A673 (cell line): ENCODE data around the gene SP6. TPM values are rescaled to one million over a fixed set of nuclear protein-coding genes. Genes with fewer than 3 reads are reported as not detected.

Experiments
- BruUV-seq: library from RNA; stranded (reverse); fragments of 400-500 nt; replicated peaks from 2 replicates; lab custom pipeline; 2021; lab: Mats Ljungman, UMichigan
- CTCF ChIA-PET: fragments of 300-600 bp; sonication (Branson Sonifier 250); formaldehyde crosslinking; loops from one replicate; lab custom pipeline; 2022; ENCODE audit warnings: antibody characterized with exemption; lab: Charles Lee
- POLR2A ChIA-PET: fragments of 300-600 bp; sonication (Branson Sonifier 250); formaldehyde crosslinking; loops from one replicate; lab custom pipeline; 2022; ENCODE audit warnings: antibody characterized with exemption; ENCODE audit not compliant: low non-redundant PET; lab: Charles Lee
- DNase-seq: peaks from one replicate; pipeline ENCODE4 v3.0.0-alpha.2; 2015; ENCODE audit warnings: low spot score
- H3K27ac ChIP-seq: fragments of 200-600 bp; sonication (generic); 2 replicates; pipeline ENCODE4 v1.5.1; 2016; ENCODE audit warnings: mixed run types, low read depth, mild to moderate bottlenecking, mixed read lengths, antibody characterized with exemption, low read length; ENCODE audit not compliant: poor library complexity, severe bottlenecking
- H3K27me3 ChIP-seq: fragments of 200-600 bp; sonication (generic); replicated peaks from 2 replicates; pipeline ENCODE4 v1.6.1; 2017; ENCODE audit warnings: mixed run types, low read depth, mild to moderate bottlenecking, mixed read lengths, antibody characterized with exemption, low read length; ENCODE audit not compliant: insufficient read depth, poor library complexity
- H3K36me3 ChIP-seq: fragments of 200-600 bp; sonication (generic); 2 replicates; pipeline ENCODE4 v1.6.1; 2016; ENCODE audit warnings: mixed run types, mild to moderate bottlenecking, mixed read lengths, antibody characterized with exemption, low read length; ENCODE audit not compliant: insufficient read depth, poor library complexity, severe bottlenecking
- H3K4me1 ChIP-seq: fragments of 200-600 bp; sonication (generic); 2 replicates; pipeline ENCODE4 v1.6.1; 2017; ENCODE audit warnings: mixed run types, mild to moderate bottlenecking, mixed read lengths, antibody characterized with exemption, low read length; ENCODE audit not compliant: insufficient read depth, poor library complexity, severe bottlenecking
- H3K4me3 ChIP-seq: fragments of 200-600 bp; sonication (generic); 2 replicates; pipeline ENCODE4 v1.5.1; 2016; ENCODE audit warnings: low read depth, mixed run types, mild to moderate bottlenecking, mixed read lengths, low read length; ENCODE audit not compliant: poor library complexity, severe bottlenecking
- H3K9me3 ChIP-seq: fragments of 200-600 bp; sonication (generic); 2 replicates; pipeline ENCODE4 v1.6.1; 2016; ENCODE audit warnings: mixed run types, low read depth, mild to moderate bottlenecking, mixed read lengths, antibody characterized with exemption, low read length; ENCODE audit not compliant: poor library complexity, severe bottlenecking
- EZH2 ChIP-seq: fragments of 200-600 bp; sonication (generic); IDR thresholded peaks from 2 replicates; pipeline ENCODE4 v1.6.1; 2017; ENCODE audit warnings: borderline replicate concordance, low read depth, mild to moderate bottlenecking, mixed read lengths, antibody characterized with exemption, low read length; ENCODE audit not compliant: poor library complexity, severe bottlenecking
- intact Hi-C: fragments of 100-400 bp; cut with micrococcal nuclease; formaldehyde crosslinking; loops from one replicate; pipeline ENCODE4 v1.10.0; 2022; ENCODE audit not compliant: unreplicated experiment
- total RNA-seq: library from RNA; stranded (reverse); gene quantifications from 2 replicates; pipeline ENCODE4 v1.2.3, GENCODE V29; 2021
- TF ChIP-seq, protein P1 (sequence below): fragments of 300-800, 200-600 bp; sonication (generic); conservative IDR thresholded peaks from 2 replicates; pipeline ENCODE4 v1.5.1; 2017; ENCODE audit warnings: low read depth, mild to moderate bottlenecking, antibody characterized with exemption, low read length, moderate library complexity, mixed read lengths

SP6 gene
- total RNA-seq, 1 experiment from 2014 or later: 0.15 TPM

- POLR2A ChIA-PET: no interaction called here
- no peak overlapping the region for H3K27ac ChIP-seq
- BruUV-seq: no TSS peak
- intact Hi-C loops: no loop called here
- no peaks in the 10 kb centered on the region for H3K27me3 ChIP-seq
- H3K9me3 ChIP-seq: no peaks in the 10 kb centered on the region
- no peak for TF ChIP-seq EZH2
- TF ChIP-seq, protein P1, sequence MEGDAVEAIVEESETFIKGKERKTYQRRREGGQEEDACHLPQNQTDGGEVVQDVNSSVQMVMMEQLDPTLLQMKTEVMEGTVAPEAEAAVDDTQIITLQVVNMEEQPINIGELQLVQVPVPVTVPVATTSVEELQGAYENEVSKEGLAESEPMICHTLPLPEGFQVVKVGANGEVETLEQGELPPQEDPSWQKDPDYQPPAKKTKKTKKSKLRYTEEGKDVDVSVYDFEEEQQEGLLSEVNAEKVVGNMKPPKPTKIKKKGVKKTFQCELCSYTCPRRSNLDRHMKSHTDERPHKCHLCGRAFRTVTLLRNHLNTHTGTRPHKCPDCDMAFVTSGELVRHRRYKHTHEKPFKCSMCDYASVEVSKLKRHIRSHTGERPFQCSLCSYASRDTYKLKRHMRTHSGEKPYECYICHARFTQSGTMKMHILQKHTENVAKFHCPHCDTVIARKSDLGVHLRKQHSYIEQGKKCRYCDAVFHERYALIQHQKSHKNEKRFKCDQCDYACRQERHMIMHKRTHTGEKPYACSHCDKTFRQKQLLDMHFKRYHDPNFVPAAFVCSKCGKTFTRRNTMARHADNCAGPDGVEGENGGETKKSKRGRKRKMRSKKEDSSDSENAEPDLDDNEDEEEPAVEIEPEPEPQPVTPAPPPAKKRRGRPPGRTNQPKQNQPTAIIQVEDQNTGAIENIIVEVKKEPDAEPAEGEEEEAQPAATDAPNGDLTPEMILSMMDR: no peak
- DNase-seq: no peak
- peaks cover 7% of the 10 kb centered on the region for H3K4me1 ChIP-seq
- CTCF ChIA-PET: no interaction called here
- H3K36me3 ChIP-seq: no peaks in the 10 kb centered on the region
- H3K4me3 ChIP-seq: peak overlapping the region; percentile 60
Observed at GRCh38 chr17:47820033-47820789, 30.8 kb downstream of the SP6 start.

GRCh38 chr17:47819475-47819874, 31.5 kb downstream of the SP6 start:
- Histone ChIP-seq H3K27me3 (no peaks in the 10 kb centered on the region), H3K4me1 (peaks cover 7% of the 10 kb centered on the region), H3K36me3 (no peaks in the 10 kb centered on the region), H3K4me3 (no peak overlapping the region), H3K27ac (no peak overlapping the region), H3K9me3 (no peaks in the 10 kb centered on the region)
- BruUV-seq: no TSS peak
- POLR2A ChIA-PET: no interaction called here
- no peak for TF ChIP-seq EZH2
- TF ChIP-seq, protein P1: no peak
- no peak for DNase-seq
- intact Hi-C loops: no loop called here
- CTCF ChIA-PET: no interaction called here

DNA sequence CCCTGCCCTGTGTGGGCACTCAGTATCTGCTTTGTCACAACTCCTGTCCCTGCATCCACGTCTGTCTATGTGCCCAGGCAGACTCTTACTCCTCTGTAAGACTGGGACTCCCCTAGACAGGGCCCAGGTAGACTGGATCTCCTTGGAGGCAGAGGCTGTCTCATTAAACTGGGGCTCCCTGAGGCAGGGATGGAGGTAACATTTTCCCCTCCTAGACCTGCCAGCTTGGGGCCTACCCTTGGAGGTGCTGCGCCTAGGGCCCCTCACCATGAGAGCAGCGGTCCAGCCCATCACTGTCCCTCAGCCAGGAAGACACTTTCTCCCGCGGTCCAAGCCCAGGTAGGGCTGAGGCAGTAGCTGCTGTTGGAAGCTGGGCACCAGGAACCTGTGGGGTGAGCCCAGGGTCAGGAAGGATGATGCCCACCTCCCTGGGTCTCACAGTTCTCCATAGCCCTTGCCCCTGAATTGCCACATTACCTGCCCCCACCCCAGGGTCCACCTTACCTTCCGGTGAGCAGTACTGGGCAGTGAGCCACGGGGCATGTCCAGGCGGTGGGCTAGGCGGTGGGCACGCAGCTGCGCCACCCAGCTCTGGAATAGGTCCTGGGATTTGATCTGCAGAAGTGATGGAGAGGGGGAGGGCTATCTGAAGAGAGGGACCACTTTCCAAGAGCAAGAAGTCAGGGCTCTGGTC, 32.8 kb downstream of the SP6 start:
- no peaks in the 10 kb centered on the region for H3K27me3 ChIP-seq
- H3K4me1 ChIP-seq: peaks cover 7% of the 10 kb centered on the region
- no peaks in the 10 kb centered on the region for H3K9me3 ChIP-seq
- H3K4me3 ChIP-seq: no peak overlapping the region
- no peak overlapping the region for H3K27ac ChIP-seq
- intact Hi-C loops: no loop called here
- no TSS peak for BruUV-seq
- H3K36me3 ChIP-seq: no peaks in the 10 kb centered on the region
- POLR2A ChIA-PET: no interaction called here
- TF ChIP-seq EZH2: no peak
- TF ChIP-seq, protein P1: no peak
- no peak for DNase-seq
- CTCF ChIA-PET: no interaction called here
